ENCODE data around the gene DPP3. TPM values are rescaled to one million over a fixed set of nuclear protein-coding genes. Genes with fewer than 3 reads are reported as not detected.

The DPP3 gene
- total RNA-seq, 1 experiment from 2014 or later, result 55.6 TPM

GRCh38 chr11:66557733-66558326 lies 77.6 kb downstream of the DPP3 start (continued):
- TF ChIP-seq ZBTB33 (IDR thresholded peaks at IDR 0.05; ENCODE audit: extremely low read depth, insufficient replicate concordance, low read length), result no peak

Other genes starting within 250 kb of the DPP3 start
- 58.5 TPM for gene KLC2, start 222.7 kb upstream of the DPP3 start, total RNA-seq (2021; ENCODE audit: unreplicated experiment)
- 148 TPM for gene RAB1B, start 211.8 kb upstream of the DPP3 start, total RNA-seq (2021; ENCODE audit: unreplicated experiment)
- gene CNIH2, start 202.3 kb upstream of the DPP3 start, total RNA-seq (2021; ENCODE audit: unreplicated experiment), result 1.3 TPM
- 54.7 TPM for gene YIF1A, start 191.3 kb upstream of the DPP3 start, total RNA-seq (2021; ENCODE audit: unreplicated experiment)
- gene TMEM151A, start 188.5 kb upstream of the DPP3 start, total RNA-seq (2021; ENCODE audit: unreplicated experiment), result 5.9 TPM
- 0.32 TPM for gene CD248, start 163.4 kb upstream of the DPP3 start, total RNA-seq (2021; ENCODE audit: unreplicated experiment)
- gene RIN1, start 144.0 kb upstream of the DPP3 start, total RNA-seq (2021; ENCODE audit: unreplicated experiment), result 38.7 TPM
- 42.1 TPM for gene BRMS1, start 135.3 kb upstream of the DPP3 start, total RNA-seq (2021; ENCODE audit: unreplicated experiment)
- 6.7 TPM for gene B4GAT1, start 132.8 kb upstream of the DPP3 start, total RNA-seq (2021; ENCODE audit: unreplicated experiment)
- 39.7 TPM for gene SLC29A2, start 108.7 kb upstream of the DPP3 start, total RNA-seq (2021; ENCODE audit: unreplicated experiment)
- not detected for gene NPAS4, start 59.4 kb upstream of the DPP3 start, total RNA-seq (2021; ENCODE audit: unreplicated experiment)
- gene MRPL11, start 41.6 kb upstream of the DPP3 start, total RNA-seq (2021; ENCODE audit: unreplicated experiment), result 126 TPM
- gene PELI3, start 13.5 kb upstream of the DPP3 start, total RNA-seq (2021; ENCODE audit: unreplicated experiment), result 12.8 TPM
- 29.8 TPM for gene BBS1, start 30.2 kb downstream of the DPP3 start, total RNA-seq (2021; ENCODE audit: unreplicated experiment)
- gene ZDHHC24, start 65.6 kb downstream of the DPP3 start, total RNA-seq (2021; ENCODE audit: unreplicated experiment), result 10.5 TPM
- not detected for gene ACTN3, start 66.5 kb downstream of the DPP3 start, total RNA-seq (2021; ENCODE audit: unreplicated experiment)
- 0.34 TPM for gene CTSF, start 88.2 kb downstream of the DPP3 start, total RNA-seq (2021; ENCODE audit: unreplicated experiment)
- gene CCDC87, start 112.6 kb downstream of the DPP3 start, total RNA-seq (2021; ENCODE audit: unreplicated experiment), result 0.39 TPM
- gene CCS, start 112.8 kb downstream of the DPP3 start, total RNA-seq (2021; ENCODE audit: unreplicated experiment), result 40.6 TPM
- gene RBM14, start 136.2 kb downstream of the DPP3 start, total RNA-seq (2021; ENCODE audit: unreplicated experiment), result 95.3 TPM
- 94.4 TPM for gene RBM4, start 158.3 kb downstream of the DPP3 start, total RNA-seq (2021; ENCODE audit: unreplicated experiment)
- 18.1 TPM for gene RBM4B, start 197.5 kb downstream of the DPP3 start, total RNA-seq (2021; ENCODE audit: unreplicated experiment)
- gene SPTBN2, start 248.8 kb downstream of the DPP3 start, total RNA-seq (2021; ENCODE audit: unreplicated experiment), result 18.5 TPM